Stimulated activated CD8-positive, alpha-beta memory T cell treated with anti-CD3 and anti-CD28 coated beads, Interleukin-12 subunit alpha, Interleukin-12 subunit beta, amount 100 ng/mL, for 4 hours (primary cell): Measurements from ENCODE around the gene TSHB.
"Not testable (repeated sequence)": the region's sequence is repeated elsewhere in the genome, so short reads cannot be mapped to it uniquely, and the experiment has no call there.

Source experiments
- DNase-seq: peaks from one replicate; pipeline ENCODE4 v3.0.0-alpha.2; 2020; ENCODE audit warnings: low read depth

TSHB gene

DNA sequence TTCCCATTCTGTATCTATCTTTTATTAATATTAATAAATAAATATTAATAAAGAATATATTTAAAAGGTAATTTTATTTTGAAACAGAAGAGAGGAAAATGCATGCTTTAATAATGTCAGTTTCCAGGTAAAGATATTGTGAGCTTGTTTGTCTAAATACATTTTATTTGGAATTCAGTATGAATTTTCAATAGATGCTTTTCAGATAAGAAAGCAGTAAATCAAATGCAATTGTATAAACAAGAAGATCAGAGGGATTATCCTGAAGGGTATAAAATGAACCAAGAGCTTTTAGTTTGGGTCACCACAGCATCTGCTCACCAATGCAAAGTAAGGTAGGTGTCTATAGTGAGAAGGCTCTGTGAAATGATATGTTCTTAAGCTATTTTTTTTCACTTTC is at the start of gene TSHB:
TSS of gene TSHB (plus strand) at position 301 of the 400 bp plus-strand sequence. CDS start 3,537 bp downstream, outside the sequence.
- no peak for DNase-seq

DNA sequence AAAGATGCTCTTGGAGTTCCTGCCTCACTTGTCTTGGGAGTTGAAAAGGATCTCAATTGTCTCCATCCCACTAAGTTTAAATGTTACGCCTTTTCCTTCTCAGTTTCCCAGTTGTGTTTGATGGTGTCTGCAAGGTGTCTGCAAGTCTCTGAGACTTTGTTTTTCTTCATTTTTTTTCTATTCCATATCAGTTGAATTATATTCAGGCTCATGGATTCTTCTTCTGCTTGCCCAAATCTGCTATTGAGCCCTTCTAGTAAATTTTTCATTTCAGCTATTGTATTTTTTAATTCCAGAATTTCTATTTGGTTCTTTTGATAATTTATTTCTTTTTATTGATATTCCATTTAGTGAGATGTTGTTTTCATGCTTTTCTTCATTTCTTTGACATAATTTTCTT is 47.4 kb upstream of the TSHB start:
- DNase-seq = no peak

DNA sequence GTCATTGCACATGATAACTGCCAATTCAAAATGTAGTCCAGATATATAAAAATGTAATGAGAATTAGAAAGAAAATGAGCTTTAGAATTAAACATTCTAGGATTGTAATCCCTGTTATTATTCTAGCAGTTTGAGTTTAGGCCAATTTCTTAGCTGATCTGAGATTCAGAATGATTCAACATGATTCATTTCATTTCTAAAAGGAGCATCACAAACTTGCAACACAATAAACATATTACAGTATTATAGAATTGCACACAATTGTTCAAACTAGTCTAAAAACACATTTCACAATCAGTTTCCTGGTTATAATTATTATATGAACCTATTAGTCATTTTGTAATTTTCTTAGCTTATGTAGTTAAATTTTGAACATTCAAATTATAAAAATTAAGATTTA is 43.3 kb upstream of the TSHB start:
- no peak for DNase-seq

DNA sequence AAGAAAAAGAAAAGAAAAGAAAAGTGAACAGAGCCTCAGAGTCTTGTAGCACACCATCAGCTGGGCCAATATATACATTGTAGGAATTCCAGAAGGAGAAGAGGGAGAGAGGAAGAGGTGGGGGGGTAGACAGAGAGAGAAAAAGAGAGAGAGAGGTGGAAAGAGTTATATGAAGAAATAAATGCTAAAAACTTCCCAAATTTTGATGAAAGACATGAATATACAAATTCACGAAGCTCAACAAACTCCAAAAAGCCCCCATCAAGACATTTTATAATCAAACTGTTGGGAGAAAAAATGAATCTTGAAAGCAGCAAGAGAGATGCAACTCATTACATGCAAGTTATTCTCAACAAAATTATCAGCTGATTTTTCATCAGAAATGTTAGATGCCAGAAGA is 41.5 kb upstream of the TSHB start:
- no peak for DNase-seq

DNA sequence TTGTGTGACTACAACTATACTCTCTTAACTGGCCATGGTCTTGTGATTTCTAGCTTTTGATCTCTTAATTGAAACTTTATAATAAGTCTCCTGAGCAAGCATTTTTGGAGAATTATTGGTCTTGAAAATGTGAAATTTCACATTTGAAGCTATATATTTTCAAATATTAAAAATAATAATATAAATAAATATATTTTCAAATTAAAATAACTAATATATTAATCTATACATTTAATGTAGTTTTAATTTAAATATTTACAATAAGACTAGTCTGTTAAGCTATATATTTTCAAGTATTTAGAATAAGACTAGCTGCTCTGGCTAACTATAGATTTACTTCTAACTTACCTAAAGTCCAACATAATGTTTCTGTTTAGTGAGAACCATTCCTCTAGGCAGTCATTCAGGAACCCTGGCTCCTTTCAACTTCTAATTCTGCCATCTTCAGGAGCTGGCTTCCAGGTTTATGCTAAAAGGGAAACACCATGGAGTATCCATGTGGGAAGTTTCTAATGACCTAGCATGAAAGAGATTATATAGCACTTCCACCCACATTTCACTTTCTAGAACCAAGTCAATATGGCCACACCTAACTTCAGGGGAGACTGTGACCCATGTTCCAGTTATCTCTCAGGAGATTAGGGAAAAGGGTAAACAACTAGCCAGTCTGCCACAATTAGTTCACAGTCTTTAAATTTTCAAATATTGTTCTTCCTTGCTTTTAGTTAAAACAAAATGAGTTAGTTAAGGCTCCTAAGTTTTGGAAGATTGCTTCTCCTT is 31.9 kb upstream of the TSHB start:
- DNase-seq = no peak

DNA sequence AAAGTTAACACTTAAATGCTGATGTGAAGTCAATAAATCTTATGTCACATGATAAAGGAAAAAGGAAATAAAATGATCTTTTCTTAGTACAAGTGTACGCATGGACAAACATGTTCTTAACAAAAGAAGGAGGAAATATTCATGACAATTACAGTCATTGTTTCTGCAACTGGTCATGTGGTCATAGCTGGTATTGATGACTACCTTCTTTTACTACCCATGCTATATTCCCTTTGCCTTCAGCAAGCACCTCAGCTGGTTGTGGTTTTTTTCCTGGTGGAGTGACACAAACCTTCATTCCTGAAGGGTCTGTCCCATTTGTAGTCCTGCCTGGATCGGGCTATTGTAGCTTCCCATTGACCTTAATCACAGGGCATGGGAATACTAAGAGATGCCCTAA is 23.4 kb upstream of the TSHB start:
- no peak for DNase-seq

DNA sequence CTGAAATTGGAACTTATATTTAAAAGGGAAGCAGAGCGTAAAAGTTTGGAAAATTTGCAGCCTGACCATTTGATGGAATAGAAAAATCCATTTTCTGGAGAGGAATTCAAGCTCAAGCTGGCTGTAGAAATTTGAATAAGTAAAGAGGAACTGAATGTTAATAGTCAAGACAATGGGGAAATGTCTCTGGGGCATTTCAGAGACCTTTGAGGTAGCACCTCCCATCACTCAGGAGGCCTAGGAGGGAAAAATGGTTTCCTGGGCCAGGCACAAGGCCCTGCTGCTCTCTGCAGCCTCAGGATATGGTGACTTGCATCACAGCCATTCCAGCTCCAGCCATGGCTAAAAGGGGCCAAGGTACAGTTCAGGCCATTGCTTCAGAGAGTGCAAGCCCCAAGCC is 17.6 kb upstream of the TSHB start:
- no peak for DNase-seq

DNA sequence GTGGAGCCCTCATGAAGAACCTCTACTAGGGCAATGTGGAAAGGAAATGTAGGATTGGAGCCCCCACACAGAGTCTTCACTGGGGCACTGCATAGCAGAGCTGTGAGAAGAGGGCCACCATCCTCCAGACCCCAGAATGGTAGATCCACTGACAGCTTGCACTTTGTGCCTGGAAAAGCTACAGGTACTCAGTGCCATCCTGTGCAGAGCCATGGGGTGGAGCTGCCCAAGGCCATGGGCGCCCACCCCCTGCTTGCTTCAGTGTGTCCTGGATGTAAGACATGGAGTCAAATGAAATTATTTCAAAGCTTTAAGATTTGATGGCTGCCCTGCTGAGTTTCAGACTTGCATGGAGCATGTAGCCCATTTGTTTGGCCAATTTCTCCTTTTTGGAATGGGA is 17.2 kb upstream of the TSHB start:
- DNase-seq = no peak

DNA sequence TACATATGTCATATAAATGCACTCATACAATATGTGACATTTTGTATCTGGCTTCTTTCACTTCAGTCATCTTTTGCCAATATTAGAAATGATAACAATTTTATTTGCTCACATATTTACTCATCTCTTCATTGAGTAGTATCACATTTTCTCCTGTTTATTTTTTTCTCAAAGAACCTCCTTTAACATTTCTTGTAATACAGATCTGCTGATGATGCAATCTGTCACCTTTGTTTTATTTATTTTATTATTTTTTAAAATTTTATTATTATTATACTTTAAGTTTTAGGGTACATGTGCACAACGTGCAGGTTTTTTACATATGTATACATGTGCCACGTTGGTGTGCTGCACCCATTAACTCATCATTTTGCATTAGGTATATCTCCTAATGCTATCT is 15.8 kb upstream of the TSHB start:
- no peak for DNase-seq

DNA sequence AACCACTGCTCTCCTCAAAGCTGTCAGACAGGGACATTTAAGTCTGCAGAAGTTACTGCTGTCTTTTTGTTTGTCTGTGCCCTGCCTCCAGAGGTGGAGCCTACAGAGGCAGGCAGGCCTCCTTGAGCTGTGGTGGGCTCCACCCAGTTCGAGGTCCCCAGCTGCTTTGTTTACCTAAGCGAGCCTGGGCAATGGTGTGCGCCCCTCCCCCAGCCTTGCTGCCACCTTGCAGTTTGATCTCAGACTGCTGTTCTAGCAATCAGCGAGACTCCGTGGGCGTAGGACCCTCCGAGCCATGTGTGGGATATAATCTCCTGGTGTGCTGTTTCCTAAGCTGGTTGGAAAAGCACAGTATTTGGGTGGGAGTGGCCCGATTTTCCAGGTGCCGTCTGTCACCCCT is 10.1 kb upstream of the TSHB start:
- DNase-seq = not testable (repeated sequence)

DNA sequence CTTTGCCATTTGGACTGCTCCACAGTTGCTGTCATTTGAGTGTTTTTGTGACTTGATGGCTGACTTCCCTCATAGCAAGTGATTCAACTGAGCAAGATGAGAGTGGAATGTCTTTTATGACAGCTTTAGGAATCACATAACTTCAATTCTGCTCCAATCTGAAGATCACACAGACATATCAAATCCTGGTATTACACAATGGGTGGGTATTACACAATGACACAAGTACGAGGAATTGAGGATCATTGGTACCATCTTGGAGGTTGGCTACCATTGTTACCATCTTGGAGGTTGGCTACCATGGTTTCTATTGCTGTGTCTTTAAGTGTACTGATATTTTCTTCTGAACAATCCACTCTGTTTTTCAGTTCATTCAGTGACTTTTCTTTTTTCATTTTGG is 8.5 kb upstream of the TSHB start:
- DNase-seq = no peak

DNA sequence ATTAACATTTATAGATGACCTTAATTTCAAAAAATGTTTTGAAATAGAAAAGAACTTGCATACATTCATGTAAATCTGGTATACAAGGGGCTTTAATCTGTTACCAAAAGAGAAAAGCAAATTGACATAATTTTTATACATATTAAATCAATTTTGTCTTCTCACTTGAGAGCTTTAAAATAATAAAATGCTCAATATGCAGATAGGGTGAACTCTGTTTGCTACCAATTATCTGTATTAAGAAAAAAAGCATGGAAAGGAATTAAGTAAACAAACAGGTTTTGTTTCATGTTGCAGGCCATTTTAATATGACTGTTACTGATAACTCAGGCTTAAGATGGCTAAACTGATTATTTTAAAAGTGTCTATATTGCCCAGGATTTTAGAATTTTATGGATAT is 6.0 kb upstream of the TSHB start:
- no peak for DNase-seq

DNA sequence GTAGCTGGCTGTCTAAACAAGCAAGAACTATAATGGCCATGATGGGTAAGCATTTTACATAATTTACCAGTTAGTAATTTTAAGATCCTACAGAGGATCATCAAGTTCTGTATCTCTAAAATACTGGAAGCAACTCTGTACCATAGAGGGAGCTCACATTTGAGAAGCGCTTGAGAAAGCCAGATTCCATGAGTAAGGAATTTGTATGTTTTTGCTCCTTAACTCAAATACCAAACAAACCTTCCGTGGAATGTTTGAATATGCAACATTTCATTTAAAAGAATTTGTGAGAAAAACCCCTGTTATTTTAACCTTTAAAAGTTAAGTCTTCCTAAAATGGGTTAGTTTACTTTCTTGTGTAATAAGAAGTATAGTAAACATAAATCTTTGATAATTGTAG is 2.0 kb downstream of the TSHB start:
- DNase-seq = no peak

DNA sequence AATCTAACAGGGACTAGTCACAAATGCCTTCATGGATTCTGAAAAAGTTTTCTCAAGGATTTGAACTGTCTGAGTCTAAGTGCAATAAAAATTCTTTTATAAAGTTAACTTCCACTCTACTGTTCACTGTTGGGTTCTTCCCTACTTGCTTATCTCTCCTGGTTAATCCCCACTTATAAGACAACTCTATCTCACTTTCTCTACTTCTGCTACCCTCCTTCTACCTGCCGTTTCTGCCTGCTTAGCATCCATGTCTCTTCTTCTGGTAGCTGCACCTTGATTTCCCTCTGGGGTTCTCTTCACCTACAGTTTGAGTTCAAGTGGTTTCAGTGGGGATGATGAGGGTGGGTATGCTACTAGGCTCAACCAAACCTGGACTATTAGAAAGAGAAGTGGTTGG is 6.0 kb downstream of the TSHB start:
- DNase-seq = no peak

DNA sequence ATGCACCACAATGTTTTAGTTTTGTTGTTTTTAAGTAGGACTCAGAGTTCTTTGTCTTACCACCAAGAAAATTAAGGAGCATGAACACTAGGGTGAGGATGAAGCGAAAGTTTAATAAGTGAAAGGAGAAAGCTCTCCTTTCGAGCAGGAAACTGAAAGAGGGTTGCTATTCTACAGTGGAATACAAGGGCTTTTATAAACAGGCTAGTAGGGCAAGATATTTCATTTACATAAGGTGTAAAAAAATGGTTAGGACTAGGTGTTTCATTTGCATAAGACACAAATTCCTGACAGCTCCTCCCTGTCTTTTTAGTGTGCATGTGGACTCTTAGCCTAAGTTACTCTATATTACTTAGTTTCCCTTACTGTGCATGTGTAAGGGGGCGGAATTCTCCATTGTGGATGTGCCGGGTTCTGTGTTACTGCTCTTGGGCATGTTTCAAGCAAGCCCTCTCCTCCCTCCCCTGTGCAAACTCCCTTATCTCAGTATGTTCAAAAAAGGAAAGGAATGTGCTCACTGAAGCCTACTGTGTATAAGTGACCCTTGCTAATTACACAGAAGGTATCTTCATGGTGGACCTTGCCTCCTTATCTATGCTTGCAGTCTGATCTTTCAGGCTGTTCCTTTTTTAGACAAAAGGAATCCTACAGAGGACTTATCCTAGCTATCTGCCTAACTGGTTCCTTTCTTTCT is 7.3 kb downstream of the TSHB start:
- no peak for DNase-seq

DNA sequence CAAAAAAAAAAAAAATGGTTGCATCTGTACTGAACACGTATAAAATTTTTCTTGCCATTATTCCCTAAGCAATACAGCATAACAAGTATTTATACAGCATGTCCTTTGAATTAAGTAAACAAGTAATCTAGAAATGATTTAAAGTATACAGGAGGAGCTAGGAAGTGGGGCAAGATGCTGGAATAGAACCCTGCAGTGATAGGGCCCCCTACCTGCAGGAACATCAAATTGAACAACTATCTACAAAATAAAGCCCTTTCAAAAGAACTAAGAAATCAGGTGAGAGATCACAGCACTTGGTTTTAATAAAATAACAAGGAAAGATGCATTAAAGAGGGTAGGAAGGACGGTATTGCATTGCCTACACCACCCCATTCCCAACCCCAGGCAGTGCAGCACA is 10.9 kb downstream of the TSHB start:
- DNase-seq = no peak

DNA sequence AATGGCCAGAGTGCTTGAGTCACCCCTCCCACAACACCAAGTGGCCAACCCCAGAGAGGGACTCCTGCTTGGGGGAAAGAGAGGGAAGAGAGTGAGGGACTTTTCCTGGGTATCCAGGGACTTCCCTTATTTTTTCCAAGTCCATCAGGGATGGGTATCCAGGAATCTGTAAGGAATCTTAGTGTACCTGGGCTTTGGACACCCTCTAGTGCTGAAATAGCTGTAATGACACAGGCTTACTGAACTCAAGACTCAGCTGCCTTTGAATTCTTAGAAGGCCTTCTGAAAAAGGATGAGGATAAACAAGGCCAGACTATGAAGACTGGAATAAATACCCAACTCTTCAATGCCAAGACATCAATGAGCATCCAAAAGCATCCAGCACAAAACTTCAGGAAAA is 12.0 kb downstream of the TSHB start:
- no peak for DNase-seq

DNA sequence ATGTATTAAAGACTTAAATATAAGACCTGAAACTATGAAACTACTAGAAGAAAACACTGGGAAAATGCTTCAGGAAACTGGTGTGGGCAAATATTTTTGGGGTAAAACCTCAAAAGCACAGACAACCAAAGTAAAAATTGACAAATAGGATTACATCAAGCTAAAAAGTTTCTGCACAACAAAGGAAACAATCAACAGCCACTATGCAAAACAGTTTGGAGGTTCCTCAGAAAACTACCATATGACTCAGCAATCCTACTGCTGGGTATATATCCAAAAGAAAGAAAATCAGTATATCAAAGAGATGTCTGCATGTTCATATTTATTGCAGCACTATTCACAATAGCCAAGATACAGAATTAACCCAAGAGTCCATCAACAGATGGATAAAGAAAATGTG is 17.1 kb downstream of the TSHB start:
- no peak for DNase-seq

DNA sequence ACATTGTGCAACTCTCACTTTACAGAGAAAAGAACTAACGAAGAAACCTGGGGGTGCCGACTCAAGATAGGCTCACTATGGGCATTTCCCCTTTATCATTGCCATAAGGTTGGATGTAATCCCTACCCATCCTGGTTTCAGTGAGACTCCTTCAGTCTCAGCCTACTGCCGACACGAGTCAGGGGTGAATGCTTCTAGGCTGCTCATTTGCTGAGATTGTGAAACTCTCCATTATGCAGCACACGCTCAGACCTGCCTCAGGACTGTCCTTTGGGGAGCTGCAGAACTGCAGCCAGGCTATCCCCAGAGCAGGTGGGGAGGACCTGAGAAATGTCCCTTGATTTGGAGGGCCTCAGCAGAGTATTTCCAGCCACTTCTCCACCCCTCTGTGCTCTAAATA is 22.2 kb downstream of the TSHB start:
- no peak for DNase-seq

DNA sequence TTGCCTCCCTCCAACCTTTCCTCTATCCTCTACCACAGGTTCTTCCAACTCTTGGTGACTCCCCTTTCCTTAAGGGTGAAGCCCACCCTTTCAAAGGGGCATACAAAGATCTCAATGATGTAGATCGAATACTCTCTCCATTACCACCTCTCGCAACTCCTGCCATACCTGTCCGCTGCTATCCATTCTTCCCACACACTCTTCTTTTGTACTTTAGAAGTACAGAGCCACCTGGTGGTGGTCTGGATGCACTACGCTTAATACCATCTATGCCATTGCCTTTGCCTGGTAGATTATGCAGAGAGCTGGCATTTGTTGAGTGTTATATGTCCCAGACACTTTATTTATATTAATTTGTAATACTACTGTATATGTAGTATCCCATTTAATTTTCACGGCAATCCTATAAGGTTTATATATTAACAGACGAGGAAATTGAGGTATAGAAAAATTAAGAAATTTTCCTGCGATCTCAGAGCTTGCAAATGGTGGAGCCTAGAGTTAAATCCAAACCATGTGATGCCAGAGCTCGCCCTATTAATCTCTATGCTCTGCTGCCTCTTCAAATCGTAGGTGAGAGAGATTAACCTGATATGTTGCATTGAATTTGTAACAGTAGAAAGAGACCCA is 22.9 kb downstream of the TSHB start:
- DNase-seq = no peak

DNA sequence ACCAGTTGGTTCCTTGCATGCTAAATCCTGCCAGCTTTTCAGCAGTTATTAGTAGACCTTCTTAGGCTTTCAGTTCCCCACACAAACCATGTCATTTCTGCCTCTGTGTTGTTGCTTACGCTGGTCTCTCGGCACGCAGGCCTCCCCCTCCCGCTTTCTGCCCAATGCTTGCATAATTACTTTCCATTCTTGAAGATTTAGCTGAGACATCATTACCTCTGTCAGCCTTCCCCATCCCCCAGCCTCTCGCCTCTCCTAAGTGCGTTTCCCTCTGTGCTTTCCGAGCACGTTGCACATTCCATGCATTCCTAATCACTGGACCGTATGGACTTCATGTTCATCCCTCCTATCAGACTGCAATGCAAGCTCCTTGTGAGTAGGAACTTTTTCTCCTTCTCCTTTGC is 26.8 kb downstream of the TSHB start:
- DNase-seq = no peak

DNA sequence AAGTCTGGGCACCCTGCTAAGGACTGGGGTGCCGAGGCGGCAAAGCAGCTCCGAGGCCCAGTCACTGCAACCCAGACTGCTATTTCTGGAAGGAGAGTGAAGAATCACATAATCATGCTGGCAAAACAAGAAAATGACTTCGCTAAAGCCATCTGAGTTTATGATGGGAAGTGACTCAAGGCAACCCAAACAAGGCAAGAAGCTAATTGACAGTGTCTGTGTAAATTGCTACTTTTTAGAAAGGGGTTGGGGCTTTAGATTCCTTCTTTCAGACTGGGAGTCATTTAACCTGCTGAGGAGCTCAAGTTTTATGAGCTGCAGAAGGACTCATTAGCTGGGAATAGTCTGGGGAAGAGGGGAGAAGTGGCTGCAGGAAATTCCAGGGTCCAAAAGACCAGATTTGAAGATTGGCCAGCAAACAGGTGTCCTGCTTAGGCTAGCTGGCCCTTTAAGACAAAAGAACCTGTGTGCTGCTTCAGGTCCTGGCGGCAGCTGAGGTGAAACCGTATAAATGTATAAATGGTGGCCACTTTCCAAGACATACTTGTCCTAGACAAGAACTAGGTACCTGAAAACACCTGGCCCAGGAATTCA is 28.1 kb downstream of the TSHB start:
- no peak for DNase-seq

DNA sequence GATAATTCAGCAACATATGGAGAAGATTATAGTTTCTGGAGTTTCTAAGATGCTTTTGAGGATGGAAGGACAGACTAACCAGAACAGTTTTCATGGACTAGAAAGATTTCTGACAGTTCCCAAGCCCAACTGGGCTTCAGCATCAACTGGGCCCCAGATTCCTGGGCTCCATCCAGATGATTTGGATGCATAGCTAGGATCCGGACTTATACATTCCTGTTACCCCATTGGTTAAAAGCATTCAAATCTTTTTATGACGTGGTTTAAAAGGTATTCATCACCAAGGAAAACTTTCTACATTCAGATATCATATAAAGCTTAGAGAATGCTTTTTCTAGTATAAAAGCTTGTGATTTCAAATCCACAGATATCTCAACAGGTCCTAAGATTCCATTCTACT is 29.7 kb downstream of the TSHB start:
- no peak for DNase-seq
